Stimulated activated naive CD4-positive, alpha-beta T cell (primary cell): Measurements from ENCODE around the gene VTCN1.
"Not testable (repeated sequence)": the region's sequence is repeated elsewhere in the genome, so short reads cannot be mapped to it uniquely, and the experiment has no call there.

Source experiments
- DNase-seq, 6 experiments: peaks; one replicate each; lab custom pipeline; 2025; lab: John Stamatoyannopoulos, UW

VTCN1 gene

DNA sequence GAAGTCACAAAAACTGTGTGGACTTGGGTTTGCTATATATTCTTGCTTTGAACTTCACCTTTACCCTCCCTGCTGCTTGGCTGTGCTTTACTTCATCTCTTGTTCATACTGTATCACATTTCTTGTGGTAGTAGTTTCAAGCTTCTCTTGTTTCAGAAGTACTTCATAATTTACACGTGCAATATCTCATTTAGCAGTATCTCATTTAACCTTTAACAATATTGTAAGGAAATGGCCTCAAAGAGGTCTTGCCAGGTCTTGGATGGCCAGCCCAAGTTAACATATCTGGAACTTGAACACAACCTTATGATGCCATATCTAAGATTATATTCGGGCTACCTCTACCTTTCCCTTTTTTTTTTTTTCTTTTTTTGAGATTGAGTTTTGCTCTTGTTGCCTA is 87.5 kb downstream of the VTCN1 start:
- no peak for DNase-seq

DNA sequence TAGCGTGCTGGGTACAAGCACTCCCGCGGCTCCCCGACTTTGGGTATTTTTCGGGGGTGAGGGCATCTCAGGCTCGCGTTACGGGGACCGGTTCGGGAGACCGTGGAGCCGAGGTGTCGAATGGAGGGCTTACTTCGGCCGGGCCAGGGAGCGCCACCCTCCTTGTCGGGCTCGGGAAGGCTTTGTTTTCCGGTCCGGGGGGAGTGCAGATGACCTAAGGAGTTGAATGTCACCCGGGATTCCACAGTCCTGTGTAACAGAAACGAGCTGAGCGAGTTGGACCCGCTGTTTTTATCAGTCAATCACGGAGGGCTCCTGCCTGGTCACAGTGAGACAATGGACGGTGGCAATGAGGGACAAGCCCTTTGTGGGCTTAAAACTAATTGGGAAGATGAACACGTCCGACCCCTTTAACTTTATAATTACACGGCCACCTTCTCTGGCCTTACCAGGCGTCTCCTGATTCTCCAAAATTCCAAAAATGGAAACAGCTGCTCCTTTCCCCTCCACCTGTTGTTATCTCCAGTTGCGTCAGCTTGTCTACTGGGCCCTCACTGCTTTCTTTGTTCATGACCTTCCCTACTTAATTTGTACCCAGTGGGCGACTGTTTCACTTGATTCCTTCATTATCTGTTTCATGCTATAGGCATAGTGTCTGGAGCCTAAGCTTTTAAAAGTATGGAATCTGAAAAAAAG is 88.2 kb downstream of the VTCN1 start:
- DNase-seq, result no peak

DNA sequence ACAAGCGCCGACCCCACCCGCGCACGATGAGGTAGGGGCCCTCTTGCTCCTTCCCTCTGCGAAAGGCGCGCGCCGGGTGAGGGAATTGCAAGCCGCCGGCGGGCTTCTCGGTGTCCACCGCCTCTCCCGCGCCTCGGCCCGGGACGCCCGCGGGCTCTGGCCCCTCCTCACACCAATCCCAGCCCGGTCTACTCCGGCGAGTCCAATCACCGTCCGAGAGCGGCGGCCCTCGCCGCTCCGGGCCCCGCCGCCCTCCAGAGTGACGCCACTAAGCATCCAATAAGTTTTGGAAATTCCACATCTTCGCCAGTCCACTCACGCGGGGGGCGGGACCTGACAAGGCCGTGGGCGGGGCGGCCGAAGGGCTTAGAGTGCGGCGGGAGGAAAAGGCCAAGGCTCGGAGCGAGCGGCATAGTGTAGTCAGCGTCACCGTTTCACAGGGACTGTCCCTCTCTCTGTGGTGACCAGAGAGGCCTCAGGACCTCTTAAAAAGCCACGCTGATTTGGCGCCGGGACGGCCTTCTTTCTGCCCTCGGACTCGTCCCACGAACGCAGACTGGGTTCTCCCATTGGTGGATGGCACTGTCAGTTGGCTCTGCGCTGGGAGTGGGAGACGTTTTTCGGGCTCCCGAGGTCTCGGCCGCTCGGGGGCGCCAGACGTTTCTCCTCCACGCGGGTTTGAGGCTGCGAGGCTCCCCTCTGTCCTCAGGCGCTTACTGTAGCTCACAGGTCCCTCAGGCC is 89.0 kb downstream of the VTCN1 start, which contains the start of gene TRIM45:
TSS of gene TRIM45 (minus strand) at position 161 of the 741 bp plus-strand sequence. CDS start 548 bp downstream, outside the sequence.
- peak; percentile 61 to 75 (median 71) for DNase-seq

DNA sequence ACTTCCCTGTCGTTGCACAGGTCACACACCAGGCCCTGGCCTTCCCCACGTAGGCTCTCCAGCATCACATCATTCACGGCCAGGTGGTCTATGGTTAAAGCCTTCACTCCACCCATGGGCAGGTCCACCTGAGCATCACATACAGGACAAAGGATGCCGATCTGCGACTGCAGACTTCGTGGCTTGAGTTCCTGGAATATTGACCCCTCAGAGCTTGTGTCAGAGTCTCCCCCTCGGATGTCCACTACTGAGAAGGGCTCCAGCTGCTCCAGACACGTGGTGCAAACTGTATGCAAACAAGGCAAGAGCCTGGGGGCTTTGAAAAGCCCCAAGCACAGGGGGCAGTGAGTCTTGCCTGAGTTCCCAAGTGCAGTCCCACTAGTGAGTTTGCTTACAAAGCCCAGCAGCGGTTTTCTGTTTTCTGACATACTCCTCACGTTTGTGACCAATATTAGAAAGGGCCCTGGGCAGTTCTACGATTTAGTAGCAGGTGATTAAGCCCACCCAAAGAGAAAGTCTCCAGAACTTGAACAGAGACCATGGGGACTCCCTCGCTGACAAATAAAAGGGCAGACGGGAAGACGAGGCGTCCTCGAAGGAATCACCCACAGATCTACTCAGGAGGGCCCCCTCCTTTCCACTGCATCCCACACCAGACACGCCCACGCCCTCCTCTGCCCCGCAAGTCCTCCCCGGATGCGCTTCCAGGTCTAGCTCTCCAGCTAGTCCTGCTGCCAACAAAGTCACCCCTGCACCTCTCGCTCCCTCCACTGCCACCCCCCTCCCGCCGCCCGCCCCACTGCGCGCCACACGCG is 89.7 kb downstream of the VTCN1 start:
- no peak for DNase-seq

DNA sequence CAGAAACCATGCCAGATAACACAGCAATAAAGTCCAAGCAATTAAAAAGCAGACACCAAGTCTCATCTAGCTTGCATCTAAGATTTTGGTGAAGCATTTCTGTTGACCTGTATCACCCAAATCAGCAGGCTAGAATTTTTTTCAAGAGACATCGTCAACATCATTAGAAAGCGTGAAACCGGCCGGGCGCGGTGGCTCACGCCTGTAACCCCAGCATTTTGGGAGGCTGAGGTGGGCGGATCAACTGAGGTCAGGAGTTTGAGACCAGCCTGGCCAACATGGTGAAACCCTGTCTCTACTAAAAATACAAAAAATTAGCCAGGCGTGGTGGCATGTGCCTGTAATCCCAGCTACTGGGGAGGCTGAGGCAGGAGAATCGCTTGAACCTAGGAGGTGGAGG is 91.6 kb downstream of the VTCN1 start:
- not testable (repeated sequence) for DNase-seq

DNA sequence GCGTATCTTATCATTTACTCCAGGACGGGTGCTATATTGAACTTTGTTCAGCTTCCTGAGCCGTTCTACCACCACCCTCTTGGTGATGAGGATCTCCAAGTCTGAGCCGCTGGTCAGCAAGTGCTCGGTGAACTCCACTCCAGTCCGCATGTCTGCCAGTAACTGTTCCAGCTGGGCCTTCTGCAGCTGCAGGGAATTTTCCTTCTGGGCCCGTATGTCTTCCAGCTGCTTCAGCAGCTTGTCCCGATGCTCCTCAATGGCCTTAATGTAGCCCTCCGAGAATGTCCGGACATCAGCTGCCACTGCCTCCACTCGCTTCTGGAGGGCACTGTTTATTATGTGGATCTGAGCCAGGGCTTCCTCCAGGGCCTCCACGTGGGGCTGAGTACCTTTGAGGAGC is 92.6 kb downstream of the VTCN1 start:
- no peak for DNase-seq

DNA sequence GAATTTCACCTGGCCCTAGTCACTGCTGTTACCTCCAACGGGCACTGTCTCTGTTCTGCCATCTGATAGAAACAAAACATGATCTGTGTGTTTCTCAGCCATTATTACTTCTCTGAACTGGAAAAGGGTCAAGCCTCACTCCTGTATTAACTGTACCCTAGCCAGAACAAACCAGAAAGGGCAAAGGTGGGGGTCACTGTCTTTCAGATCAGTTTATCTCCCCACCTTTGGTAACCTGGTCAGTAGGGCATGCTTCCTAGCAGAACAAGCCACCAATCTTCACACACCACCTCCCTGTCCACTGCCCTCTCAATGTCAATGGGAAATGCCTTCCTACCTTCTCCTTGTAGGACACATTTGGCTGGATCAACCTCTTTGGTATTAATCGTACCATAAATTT is 93.0 kb downstream of the VTCN1 start:
- no peak for DNase-seq

DNA sequence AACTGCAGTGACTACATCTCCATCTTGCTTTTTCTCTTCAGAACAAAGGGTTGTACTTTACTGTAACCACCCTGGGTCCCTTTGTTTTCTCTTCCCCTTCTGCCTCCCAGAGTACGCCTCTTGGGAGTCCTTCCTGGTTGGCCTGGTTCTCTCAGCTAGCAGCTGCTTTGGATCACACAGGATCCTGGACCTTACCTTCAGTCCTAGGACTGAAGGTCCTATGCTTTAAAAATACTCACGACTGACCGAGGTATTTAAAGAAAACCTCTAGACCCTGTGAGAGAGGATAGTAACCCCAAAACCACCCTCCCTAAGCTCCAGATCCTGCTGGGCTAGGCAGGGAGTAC is 94.0 kb downstream of the VTCN1 start:
- no peak for DNase-seq

DNA sequence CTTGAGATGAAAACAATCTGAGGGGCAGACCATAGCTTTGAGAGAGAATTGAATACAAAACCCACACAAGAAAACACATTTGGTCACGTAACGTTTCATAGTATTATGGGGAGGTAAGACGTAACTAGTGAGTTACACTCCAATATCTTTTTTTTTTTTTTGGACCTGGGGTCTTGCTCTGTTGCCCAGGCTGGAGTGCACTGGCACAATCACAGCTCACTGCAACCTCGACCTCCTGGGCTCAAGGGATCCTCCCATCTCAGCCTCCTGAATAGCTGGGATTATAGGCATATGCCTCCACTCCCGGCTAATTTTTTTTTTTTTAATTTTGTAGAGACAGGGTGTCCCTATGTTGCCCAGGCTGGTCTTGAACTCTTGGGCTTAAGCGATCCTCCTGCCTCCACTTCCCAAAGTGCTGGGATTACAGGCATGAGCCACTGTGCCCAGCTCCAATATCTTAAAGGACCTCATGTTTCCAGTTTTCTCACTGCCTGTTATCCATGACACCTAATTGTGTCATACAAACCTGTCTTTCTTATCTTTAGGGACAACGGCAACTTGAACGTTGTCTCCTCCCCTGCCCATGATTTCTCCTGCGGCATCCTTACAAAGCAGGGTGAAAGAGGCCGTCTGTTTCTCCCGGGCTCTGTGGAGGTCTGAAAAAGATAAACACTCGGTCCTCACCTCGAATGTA is 94.5 kb downstream of the VTCN1 start:
- DNase-seq, result no peak

DNA sequence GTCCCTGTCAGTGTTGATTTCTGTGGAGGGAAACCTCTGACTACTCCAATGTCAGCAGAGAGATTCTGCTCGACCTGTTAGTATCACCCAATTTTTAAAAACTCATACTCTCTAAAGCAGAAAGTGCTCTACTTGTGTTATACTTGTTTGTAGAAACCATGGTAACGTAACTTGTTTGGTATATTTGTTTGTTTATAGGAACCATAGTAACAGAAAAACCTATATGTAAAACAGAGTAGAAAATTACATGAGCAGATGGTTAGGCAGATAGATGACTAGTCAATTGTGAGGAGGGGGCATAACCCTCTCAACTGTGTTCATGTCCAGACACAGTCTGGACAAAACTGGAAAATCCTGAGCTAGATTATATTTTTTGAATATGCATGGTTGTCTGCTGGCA is 95.8 kb downstream of the VTCN1 start:
- no peak for DNase-seq

DNA sequence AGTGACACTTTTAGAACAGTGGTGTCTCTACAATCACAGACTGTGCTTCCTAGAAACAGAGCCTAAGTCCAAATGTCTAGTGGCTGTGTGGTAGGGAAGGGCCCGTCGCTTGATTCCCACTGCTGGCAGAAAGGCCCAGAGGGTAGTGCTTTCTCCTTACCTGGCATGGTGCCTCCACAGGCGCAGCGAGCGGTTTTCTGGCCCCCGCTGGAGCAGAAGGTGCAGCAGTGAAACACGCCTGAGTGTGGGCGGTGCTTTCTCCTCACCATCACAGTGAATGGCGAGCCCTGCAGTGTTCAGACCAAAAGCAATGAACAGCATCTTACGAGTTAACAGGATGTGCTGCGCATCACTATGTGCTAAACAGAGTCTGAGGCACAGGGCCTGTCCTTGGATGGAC is 97.5 kb downstream of the VTCN1 start:
- DNase-seq, result no peak

DNA sequence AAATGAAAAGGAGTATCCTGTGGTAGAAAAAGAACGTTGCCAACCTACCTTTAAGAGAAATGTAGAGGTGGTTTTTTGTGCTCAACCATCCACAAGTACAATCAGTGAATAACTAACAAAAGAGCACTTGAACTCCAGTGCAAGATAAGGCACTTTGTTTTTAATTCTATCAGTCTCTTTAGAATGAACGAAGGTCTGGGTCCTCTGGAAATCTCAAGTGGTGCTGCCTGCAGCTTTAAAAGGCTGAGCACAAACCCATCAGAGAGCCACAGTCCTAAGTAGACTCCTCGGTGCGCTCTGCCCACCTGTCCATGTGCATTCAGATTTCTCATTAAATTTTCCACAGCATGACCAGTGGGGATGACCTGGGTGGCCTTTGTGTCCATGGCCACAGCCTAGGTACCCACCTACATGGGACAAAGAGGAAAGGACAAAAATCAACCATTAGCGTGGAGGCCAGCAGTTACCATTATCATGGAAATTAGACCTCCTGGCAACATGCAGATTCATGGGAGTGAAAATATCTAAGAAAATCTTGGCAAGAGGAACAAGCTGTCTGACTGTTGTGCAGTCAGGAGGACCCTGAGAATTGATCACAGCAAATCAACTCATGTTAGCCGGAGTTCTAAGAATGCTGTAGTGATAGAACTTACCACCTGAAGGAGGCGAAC is 98.5 kb downstream of the VTCN1 start:
- no peak for DNase-seq

DNA sequence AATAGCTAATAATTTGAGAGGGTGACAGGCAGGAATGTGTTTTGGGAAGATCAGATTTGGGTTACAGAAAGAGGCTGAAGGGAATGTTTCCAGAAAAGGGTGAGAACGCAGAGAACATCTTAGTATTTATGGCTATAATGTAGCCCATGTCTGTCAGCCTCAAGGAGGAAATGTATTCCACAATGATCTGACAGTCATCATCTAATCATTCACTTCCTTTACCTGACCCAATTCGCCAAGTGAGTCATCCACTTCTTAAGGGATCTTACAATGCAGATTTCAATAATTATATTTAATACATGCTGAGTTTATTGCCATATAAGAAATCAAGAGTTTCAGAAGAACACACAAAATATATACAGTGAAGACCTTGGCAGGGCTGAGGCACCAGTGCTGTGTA is 100.0 kb downstream of the VTCN1 start:
- no peak for DNase-seq

DNA sequence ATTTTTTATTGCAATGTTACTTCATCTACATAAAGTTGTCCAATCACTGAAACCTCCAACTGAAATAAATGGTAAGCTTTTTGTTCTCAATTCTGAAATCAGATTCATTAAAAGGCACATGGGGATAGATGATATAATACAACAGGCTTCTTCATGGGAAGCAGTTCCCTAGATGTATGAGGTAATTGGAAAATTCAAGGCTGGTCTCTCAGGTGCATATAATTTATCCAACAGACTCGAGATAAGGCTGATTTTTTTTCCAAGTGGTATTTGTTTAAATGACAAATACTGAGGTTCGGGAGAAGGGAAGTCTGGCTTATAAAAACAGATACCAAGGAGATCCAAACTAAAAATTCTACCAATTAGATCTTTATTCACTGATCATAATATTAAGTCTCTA is 103.4 kb downstream of the VTCN1 start:
- DNase-seq, result no peak

DNA sequence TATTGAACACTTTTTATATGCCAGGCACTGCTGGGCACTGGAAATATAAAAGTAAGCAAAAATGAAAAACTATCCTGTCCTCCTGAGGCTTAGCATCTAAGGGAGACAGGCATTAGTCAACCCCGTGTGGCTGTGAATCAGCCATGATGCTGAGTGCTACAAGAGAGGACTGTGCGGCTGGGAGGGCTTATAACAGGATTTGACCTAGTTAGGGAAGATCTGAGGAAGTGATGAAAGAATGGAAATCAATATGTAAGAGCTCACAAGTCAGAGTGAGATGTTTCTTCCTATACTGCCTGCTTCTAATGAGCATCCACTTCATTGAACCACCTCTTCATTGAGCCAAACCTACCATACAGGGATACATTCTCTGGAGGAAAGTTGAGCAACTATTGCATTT is 104.2 kb downstream of the VTCN1 start:
- DNase-seq, result no peak

DNA sequence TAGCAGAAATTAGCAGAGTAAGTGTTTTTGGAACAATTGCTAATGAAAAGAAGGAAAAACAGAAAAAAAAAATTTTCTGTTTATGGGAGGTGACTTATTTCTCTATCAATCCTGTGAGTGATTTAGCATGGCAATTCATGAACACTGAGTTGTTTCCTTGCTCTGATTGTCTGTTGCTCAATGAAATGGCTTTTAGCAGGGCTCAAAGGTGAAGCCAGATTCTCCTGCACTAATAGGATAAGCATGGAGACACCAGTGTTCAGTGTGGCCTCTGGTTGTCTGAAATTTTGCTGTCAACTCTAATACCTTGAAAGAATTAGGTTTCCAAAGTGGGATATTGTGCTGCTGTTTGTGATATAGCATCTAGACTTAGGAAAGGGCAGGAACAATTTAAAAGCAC is 105.0 kb downstream of the VTCN1 start:
- DNase-seq, result no peak

DNA sequence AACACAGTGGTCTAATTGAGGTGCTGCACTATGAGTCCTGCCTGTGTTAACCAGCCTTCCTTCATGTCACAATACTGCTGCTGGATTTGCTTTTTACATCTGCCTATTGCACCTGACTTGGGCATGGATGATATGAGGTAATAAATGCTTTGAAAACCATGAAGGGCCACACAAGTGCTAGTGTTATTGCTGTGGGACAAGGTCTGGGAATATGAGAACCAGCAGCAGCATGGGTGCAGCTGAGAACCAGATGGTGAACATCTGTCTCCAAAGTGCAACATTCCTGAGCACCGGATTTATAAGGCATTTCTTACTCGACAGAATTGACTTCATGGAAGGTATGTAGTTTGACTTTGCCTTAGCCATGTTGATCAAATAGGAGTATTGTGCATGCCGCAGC is 105.7 kb downstream of the VTCN1 start:
- no peak for DNase-seq

DNA sequence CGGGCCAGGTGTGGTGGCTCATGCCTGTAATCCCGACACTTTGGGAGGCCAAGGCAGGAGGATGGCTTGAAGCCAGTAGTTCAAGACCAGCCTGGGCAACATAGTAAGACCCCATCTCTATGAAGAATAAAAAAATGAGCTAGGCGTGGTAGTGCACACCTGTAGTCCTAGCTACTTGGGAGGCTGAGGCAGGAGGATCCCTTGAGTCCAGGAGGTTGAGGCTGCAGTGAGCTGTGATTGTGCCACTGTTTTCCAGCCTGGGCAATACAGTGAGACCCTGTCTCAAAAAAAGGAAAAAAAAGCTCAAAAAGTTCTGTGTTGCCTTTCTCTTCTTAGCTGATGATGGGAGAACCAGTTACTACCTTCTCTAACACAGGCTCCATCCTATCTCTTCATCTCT is 108.9 kb downstream of the VTCN1 start:
- DNase-seq, result not testable (repeated sequence)

DNA sequence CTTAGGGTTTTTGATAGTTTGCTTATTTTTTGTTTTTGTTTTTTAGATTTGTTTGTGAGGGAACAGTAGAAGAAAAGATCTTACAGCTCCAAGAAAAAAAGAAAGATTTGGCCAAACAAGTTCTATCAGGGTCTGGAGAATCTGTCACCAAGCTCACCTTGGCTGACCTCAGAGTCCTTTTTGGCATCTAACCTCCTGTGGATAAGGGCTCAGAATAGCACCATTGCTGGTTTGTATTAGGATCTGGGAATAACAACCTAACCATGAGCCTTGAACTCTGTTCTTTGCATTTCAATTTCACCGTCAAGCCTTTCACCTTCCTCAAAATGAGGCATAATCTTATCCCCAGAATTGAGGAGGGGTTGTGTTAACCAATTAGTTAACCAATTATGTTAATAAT is 109.4 kb downstream of the VTCN1 start:
- no peak for DNase-seq

DNA sequence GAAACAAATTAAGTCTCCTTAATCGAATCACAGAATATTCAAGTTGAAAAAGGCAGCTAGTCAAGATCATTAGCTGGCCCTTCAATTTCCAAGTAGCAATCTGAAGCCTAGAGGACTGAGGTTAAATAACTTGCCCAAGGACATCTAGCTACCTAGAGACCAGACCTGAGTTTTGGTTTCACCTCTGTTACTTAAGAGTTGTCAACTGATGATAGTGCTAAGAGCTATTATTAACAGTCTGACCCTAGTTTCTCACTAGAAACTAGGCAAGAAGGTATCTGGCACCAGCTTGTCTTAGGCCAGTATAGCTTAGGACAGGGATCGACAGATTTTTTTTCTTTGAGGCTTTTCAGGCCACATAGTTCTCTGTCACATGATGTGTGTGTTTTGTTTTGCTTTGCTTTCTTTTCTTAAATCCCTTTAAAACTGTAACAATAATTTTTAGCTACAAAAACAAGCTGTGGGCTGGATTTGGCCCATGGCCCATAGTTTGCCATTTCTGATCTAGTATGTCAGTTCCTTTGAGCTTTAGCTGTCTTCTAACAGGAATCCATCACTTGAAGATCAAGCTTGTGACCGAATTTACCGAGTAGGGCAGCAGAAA is 112.3 kb downstream of the VTCN1 start:
- no peak for DNase-seq

DNA sequence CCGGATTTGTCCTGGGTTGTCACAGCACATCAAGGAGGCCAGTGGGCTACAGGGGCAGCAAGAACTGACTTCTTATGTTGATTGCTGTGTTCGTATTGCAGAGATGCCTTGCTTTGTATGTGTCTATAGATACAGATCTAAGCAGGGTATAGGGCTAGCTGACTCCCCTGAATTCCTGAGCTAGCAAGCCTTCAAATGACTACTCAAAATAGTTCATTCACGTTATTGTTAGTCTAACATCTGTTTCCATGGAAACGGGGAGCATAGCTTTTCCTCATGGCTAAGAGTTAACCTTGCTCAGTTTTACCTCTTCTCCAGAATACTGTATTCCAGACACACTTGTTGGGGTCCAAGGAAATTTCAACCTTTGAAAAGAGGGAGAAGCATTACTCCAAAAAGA is 113.3 kb downstream of the VTCN1 start:
- no peak for DNase-seq
